ENCODE measurements around the gene SPINK8.
"Not testable (repeated sequence)": the region's sequence is repeated elsewhere in the genome, so short reads cannot be mapped to it uniquely, and the experiment has no call there.

The SPINK8 gene

GRCh38 chr3:48333346-48334245, at the start of gene SPINK8:
Gene SPINK8 (minus strand): TSS chr3:48333661. CDS start chr3:48328341, 5,320 bp downstream.
- DNase-seq (ENCODE audit: low spot score), result not testable (repeated sequence)

- DNase-seq (ENCODE audit: low spot score), result no peak
Observed at GRCh38 chr3:48372862-48373435, 39.5 kb upstream of the SPINK8 start.

GRCh38 chr3:48372377-48372770, 38.9 kb upstream of the SPINK8 start:
- no peak for DNase-seq (ENCODE audit: low spot score)

GRCh38 chr3:48371651-48372376, 38.4 kb upstream of the SPINK8 start, which contains the start of gene FBXW12:
Gene FBXW12 (plus strand): TSS chr3:48372219. CDS start chr3:48372768, 549 bp downstream.
- DNase-seq (ENCODE audit: low spot score), result no peak

- DNase-seq (ENCODE audit: low spot score), result no peak
Observed at GRCh38 chr3:48370333-48370713, 36.9 kb upstream of the SPINK8 start.

GRCh38 chr3:48369693-48370332, 36.4 kb upstream of the SPINK8 start:
- DNase-seq (ENCODE audit: low spot score), result no peak

GRCh38 chr3:48367201-48367600, 33.7 kb upstream of the SPINK8 start:
- DNase-seq (ENCODE audit: low spot score), result no peak

GRCh38 chr3:48364840-48365239, 31.4 kb upstream of the SPINK8 start:
- DNase-seq (ENCODE audit: low spot score), result no peak

- no peak for DNase-seq (ENCODE audit: low spot score)
Observed at GRCh38 chr3:48361928-48362327, 28.5 kb upstream of the SPINK8 start.

- no peak for DNase-seq (ENCODE audit: low spot score)
Observed at GRCh38 chr3:48356419-48356818, 23.0 kb upstream of the SPINK8 start.

GRCh38 chr3:48353987-48354386, 20.5 kb upstream of the SPINK8 start:
- no peak for DNase-seq (ENCODE audit: low spot score)

GRCh38 chr3:48352546-48352945, 19.1 kb upstream of the SPINK8 start:
- no peak for DNase-seq (ENCODE audit: low spot score)

- no peak for DNase-seq (ENCODE audit: low spot score)
Observed at GRCh38 chr3:48347500-48347899, 14.0 kb upstream of the SPINK8 start.

GRCh38 chr3:48345946-48346572, 12.6 kb upstream of the SPINK8 start:
- DNase-seq (ENCODE audit: low spot score), result no peak

- no peak for DNase-seq (ENCODE audit: low spot score)
Observed at GRCh38 chr3:48344867-48345507, 11.5 kb upstream of the SPINK8 start.

- DNase-seq (ENCODE audit: low spot score), result no peak
Observed at GRCh38 chr3:48343432-48343831, 10.0 kb upstream of the SPINK8 start.

- no peak for DNase-seq (ENCODE audit: low spot score)
Observed at GRCh38 chr3:48338635-48339034, 5.2 kb upstream of the SPINK8 start.

GRCh38 chr3:48337536-48337935, 4.1 kb upstream of the SPINK8 start:
- not testable (repeated sequence) for DNase-seq (ENCODE audit: low spot score)

GRCh38 chr3:48335286-48335685, 1.8 kb upstream of the SPINK8 start:
- DNase-seq (ENCODE audit: low spot score), result not testable (repeated sequence)

GRCh38 chr3:48334605-48335004, 1.1 kb upstream of the SPINK8 start:
- DNase-seq (ENCODE audit: low spot score), result no peak

All from LoVo (cell line).